Endothelial cell of umbilical vein (primary cell): Measurements from ENCODE around the gene PPP1R1C.

ENCODE experiments used
- EZH2 ChIP-seq: IDR thresholded peaks from 2 replicates; pipeline ENCODE4 v1.6.1; 2012; ENCODE audit warnings: borderline replicate concordance, low read depth, mild to moderate bottlenecking, moderate library complexity, low read length, inconsistent platforms; ENCODE audit not compliant: severe bottlenecking
- TF ChIP-seq, protein P1 (sequence below): IDR thresholded peaks from 2 replicates; pipeline ENCODE4 v1.6.1; 2011; ENCODE audit not compliant: insufficient read depth, insufficient read length
- TF ChIP-seq, protein P2 (sequence below), 2 donors: IDR thresholded peaks; 1 replicate in 1 of 2; 2 replicates in 1 of 2; pipeline ENCODE4 v1.5.1; 2011; ENCODE audit warnings: low read length in 2 of 2, mild to moderate bottlenecking in 2 of 2, moderate library complexity in 2 of 2, control low read depth in 1 of 2, inconsistent platforms in 1 of 2, low read depth in 1 of 2; ENCODE audit not compliant: insufficient read depth in 1 of 2; ENCODE audit errors: extremely low read depth in 1 of 2

DNA sequence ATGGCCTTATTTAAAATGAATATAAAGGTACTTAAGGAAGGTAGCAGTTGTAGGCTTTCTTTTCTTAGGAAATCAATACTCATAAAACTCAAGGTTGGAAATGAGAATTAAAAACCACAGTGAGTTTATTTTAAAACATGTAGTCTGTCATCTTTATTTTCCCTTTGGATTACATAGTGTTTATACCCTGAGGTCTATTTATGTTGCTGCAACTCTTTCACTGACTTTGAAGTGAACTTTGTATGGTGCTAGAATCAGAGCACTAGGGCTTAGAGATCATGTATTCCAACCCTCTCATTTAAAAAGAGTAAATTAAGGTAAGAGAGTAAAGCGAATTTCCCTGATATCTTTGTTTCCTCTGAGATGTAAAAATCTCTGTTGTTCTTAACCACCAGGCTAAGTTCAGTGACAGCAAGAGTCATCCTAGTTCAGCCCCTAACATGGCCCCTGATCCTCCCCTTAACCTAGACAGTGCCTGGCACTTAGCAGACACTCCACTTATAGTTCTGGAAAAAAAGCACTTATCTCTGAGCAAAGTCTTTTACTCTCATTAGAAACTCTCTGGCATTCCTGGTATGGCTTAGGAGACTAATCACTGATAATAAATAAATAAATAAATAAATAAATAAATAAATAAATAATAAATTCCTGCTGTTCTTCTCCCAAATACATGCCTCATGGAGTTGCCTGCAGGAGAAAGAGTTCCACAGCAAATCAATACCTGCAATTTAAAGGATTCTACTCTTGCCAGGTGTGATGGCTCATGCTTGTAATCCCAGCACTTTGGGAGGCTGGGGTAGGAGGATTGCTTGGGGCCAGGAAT, 33.0 kb upstream of the PPP1R1C start:
- TF ChIP-seq EZH2: no peak
- TF ChIP-seq, protein P1, sequence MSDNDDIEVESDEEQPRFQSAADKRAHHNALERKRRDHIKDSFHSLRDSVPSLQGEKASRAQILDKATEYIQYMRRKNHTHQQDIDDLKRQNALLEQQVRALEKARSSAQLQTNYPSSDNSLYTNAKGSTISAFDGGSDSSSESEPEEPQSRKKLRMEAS: no peak
- TF ChIP-seq, protein P2, sequence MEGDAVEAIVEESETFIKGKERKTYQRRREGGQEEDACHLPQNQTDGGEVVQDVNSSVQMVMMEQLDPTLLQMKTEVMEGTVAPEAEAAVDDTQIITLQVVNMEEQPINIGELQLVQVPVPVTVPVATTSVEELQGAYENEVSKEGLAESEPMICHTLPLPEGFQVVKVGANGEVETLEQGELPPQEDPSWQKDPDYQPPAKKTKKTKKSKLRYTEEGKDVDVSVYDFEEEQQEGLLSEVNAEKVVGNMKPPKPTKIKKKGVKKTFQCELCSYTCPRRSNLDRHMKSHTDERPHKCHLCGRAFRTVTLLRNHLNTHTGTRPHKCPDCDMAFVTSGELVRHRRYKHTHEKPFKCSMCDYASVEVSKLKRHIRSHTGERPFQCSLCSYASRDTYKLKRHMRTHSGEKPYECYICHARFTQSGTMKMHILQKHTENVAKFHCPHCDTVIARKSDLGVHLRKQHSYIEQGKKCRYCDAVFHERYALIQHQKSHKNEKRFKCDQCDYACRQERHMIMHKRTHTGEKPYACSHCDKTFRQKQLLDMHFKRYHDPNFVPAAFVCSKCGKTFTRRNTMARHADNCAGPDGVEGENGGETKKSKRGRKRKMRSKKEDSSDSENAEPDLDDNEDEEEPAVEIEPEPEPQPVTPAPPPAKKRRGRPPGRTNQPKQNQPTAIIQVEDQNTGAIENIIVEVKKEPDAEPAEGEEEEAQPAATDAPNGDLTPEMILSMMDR (IDR thresholded peaks at IDR 0.05; ENCODE audit: extremely low read depth in 1 of 2, insufficient read depth in 1 of 2, low read depth in 1 of 2, low read length in 2 of 2): no peak
